ENCODE data around the gene PRKCA.

PRKCA gene

GRCh38 chr17:66466840-66467367 lies 164.5 kb downstream of the PRKCA start:
- H3K9me2 ChIP-seq (replicated peaks; ENCODE audit: control insufficient read depth, low read length), result no peaks in the 10 kb centered on the region
- peaks cover 38% of the 10 kb centered on the region for H3K4me1 ChIP-seq (ENCODE audit: control insufficient read depth, low read length)
- H3K36me3 ChIP-seq (ENCODE audit: control insufficient read depth, low read length), result no peaks in the 10 kb centered on the region
- H3K27ac ChIP-seq (ENCODE audit: low read depth, low read length), result no peak overlapping the region
- H3K4me2 ChIP-seq (ENCODE audit: low read length), result no peak overlapping the region
- H3K79me2 ChIP-seq (ENCODE audit: control insufficient read depth, low read length), result no peaks in the 10 kb centered on the region
- TF ChIP-seq CTCF (IDR thresholded peaks at IDR 0.05; ENCODE audit: low read depth, low read length, poor library complexity, severe bottlenecking), result no peak
- no peaks in the 10 kb centered on the region for H4K20me1 ChIP-seq (ENCODE audit: control insufficient read depth, insufficient read depth, low read depth, low read length)
- no peaks in the 10 kb centered on the region for H3F3A ChIP-seq (ENCODE audit: control insufficient read depth, insufficient read depth)
- no peak overlapping the region for H3K4me3 ChIP-seq (ENCODE audit: low read length)
- no peaks in the 10 kb centered on the region for H3K9me3 ChIP-seq (ENCODE audit: control insufficient read depth, insufficient read depth, low read length)
- H3K27me3 ChIP-seq (ENCODE audit: control insufficient read depth, low read length), result no peaks in the 10 kb centered on the region

- Histone ChIP-seq H3K36me3 (ENCODE audit: control insufficient read depth, low read length) (no peaks in the 10 kb centered on the region), H3K4me2 (ENCODE audit: low read length) (no peak overlapping the region), H3K4me1 (ENCODE audit: control insufficient read depth, low read length) (peaks cover 38% of the 10 kb centered on the region), H3K4me3 (ENCODE audit: low read length) (no peak overlapping the region), H4K20me1 (ENCODE audit: control insufficient read depth, insufficient read depth, low read depth, low read length) (no peaks in the 10 kb centered on the region), H3K27me3 (ENCODE audit: control insufficient read depth, low read length) (no peaks in the 10 kb centered on the region), H3K9me3 (ENCODE audit: control insufficient read depth, insufficient read depth, low read length) (no peaks in the 10 kb centered on the region), H3K9me2 (replicated peaks; ENCODE audit: control insufficient read depth, low read length) (no peaks in the 10 kb centered on the region), H3K27ac (ENCODE audit: low read depth, low read length) (no peak overlapping the region), H3F3A (ENCODE audit: control insufficient read depth, insufficient read depth) (no peaks in the 10 kb centered on the region), H3K79me2 (ENCODE audit: control insufficient read depth, low read length) (no peaks in the 10 kb centered on the region)
- TF ChIP-seq EZH2phosphoT487 (IDR thresholded peaks at IDR 0.05; ENCODE audit: borderline replicate concordance, low read length), result no peak
- no peak for TF ChIP-seq CTCF (IDR thresholded peaks at IDR 0.05; ENCODE audit: low read depth, low read length, poor library complexity, severe bottlenecking)
Measured at GRCh38 chr17:66467766-66468165, 165.4 kb downstream of the PRKCA start.

GRCh38 chr17:66468241-66469087 lies 166.1 kb downstream of the PRKCA start:
- Histone ChIP-seq H3K4me3 (ENCODE audit: low read length) (no peak overlapping the region), H3K9me3 (ENCODE audit: control insufficient read depth, insufficient read depth, low read length) (no peaks in the 10 kb centered on the region), H4K20me1 (ENCODE audit: control insufficient read depth, insufficient read depth, low read depth, low read length) (no peaks in the 10 kb centered on the region), H3K27me3 (ENCODE audit: control insufficient read depth, low read length) (no peaks in the 10 kb centered on the region), H3K9me2 (replicated peaks; ENCODE audit: control insufficient read depth, low read length) (no peaks in the 10 kb centered on the region), H3K79me2 (ENCODE audit: control insufficient read depth, low read length) (no peaks in the 10 kb centered on the region), H3K4me1 (ENCODE audit: control insufficient read depth, low read length) (peaks cover 38% of the 10 kb centered on the region), H3K27ac (ENCODE audit: low read depth, low read length) (no peak overlapping the region), H3K4me2 (ENCODE audit: low read length) (peak overlapping the region; percentile 39), H3K36me3 (ENCODE audit: control insufficient read depth, low read length) (no peaks in the 10 kb centered on the region), H3F3A (ENCODE audit: control insufficient read depth, insufficient read depth) (no peaks in the 10 kb centered on the region)
- TF ChIP-seq CTCF (IDR thresholded peaks at IDR 0.05; ENCODE audit: low read depth, low read length, poor library complexity, severe bottlenecking) (no peak), EZH2phosphoT487 (IDR thresholded peaks at IDR 0.05; ENCODE audit: borderline replicate concordance, low read length) (no peak)

Data from DOHH2 (cell line).